HUES48 (cell line): ENCODE data around the gene C1orf167.

Experiments used
- H3K27ac ChIP-seq: one replicate; pipeline ENCODE4 v1.7.0; 2013; ENCODE audit warnings: low read depth, low read length, inconsistent platforms
- H3K27me3 ChIP-seq: 2 replicates; pipeline ENCODE4 v1.6.1; 2013; ENCODE audit warnings: mild to moderate bottlenecking, low read length; ENCODE audit not compliant: control insufficient read depth, insufficient read depth
- H3K36me3 ChIP-seq: 2 replicates; pipeline ENCODE4 v1.6.1; 2013; ENCODE audit warnings: low read length; ENCODE audit not compliant: control insufficient read depth, insufficient read depth
- H3K4me1 ChIP-seq: 2 replicates; pipeline ENCODE4 v1.6.1; 2013; ENCODE audit warnings: mild to moderate bottlenecking, low read length; ENCODE audit not compliant: control insufficient read depth, insufficient read depth
- H3K4me3 ChIP-seq: 2 replicates; pipeline ENCODE4 v1.5.1; 2013; ENCODE audit warnings: mild to moderate bottlenecking, low read depth, low read length
- H3K9ac ChIP-seq: 2 replicates; pipeline ENCODE4 v1.6.1; 2013; ENCODE audit warnings: mild to moderate bottlenecking, low read depth, low read length, moderate library complexity
- H3K9me3 ChIP-seq: 2 replicates; pipeline ENCODE4 v1.6.1; 2013; ENCODE audit warnings: low read length; ENCODE audit not compliant: control insufficient read depth, insufficient read depth

The C1orf167 gene

GRCh38 chr1:11728126-11728806, 33.7 kb upstream of the C1orf167 start:
- Histone ChIP-seq H3K9me3 (no peaks in the 10 kb centered on the region), H3K36me3 (no peaks in the 10 kb centered on the region), H3K27me3 (no peaks in the 10 kb centered on the region), H3K9ac (no peak overlapping the region), H3K4me1 (peaks cover 35% of the 10 kb centered on the region), H3K4me3 (no peak overlapping the region), H3K27ac (no peak overlapping the region)

GRCh38 chr1:11729155-11729497, 32.9 kb upstream of the C1orf167 start:
- Histone ChIP-seq H3K27me3 (no peaks in the 10 kb centered on the region), H3K9me3 (no peaks in the 10 kb centered on the region), H3K9ac (no peak overlapping the region), H3K4me3 (no peak overlapping the region), H3K4me1 (peaks cover 35% of the 10 kb centered on the region), H3K27ac (peak overlapping the region; percentile 3), H3K36me3 (no peaks in the 10 kb centered on the region)

- Histone ChIP-seq H3K4me3 (no peak overlapping the region), H3K9ac (no peak overlapping the region), H3K27me3 (no peaks in the 10 kb centered on the region), H3K4me1 (peaks cover 35% of the 10 kb centered on the region), H3K27ac (peak overlapping the region; percentile 3), H3K9me3 (no peaks in the 10 kb centered on the region), H3K36me3 (no peaks in the 10 kb centered on the region)
These were observed 32.2 kb upstream of the C1orf167 start for GRCh38 chr1:11729498-11730428.

GRCh38 chr1:11730429-11730891, 31.5 kb upstream of the C1orf167 start:
- H3K27me3 ChIP-seq = no peaks in the 10 kb centered on the region
- peaks cover 28% of the 10 kb centered on the region for H3K4me1 ChIP-seq
- H3K9ac ChIP-seq = no peak overlapping the region
- no peak overlapping the region for H3K27ac ChIP-seq
- H3K4me3 ChIP-seq = no peak overlapping the region
- no peaks in the 10 kb centered on the region for H3K36me3 ChIP-seq
- H3K9me3 ChIP-seq = no peaks in the 10 kb centered on the region

GRCh38 chr1:11731691-11732283, 30.2 kb upstream of the C1orf167 start:
- Histone ChIP-seq H3K9me3 (no peaks in the 10 kb centered on the region), H3K27ac (peak overlapping the region; percentile 33), H3K9ac (no peak overlapping the region), H3K36me3 (no peaks in the 10 kb centered on the region), H3K4me1 (peaks cover 27% of the 10 kb centered on the region), H3K4me3 (peak overlapping the region; percentile 7; the same call in 1 of the 2 replicates), H3K27me3 (no peaks in the 10 kb centered on the region)

- H3K9ac ChIP-seq = no peak overlapping the region
- no peak overlapping the region for H3K4me3 ChIP-seq
- H3K4me1 ChIP-seq = peaks cover 40% of the 10 kb centered on the region
- H3K27ac ChIP-seq = no peak overlapping the region
- 0 out of 2 replicates have a peak, but pooled peaks cover 1% of the 10 kb centered on the region for H3K36me3 ChIP-seq
- H3K9me3 ChIP-seq = no peaks in the 10 kb centered on the region
- H3K27me3 ChIP-seq = no peaks in the 10 kb centered on the region
These were observed 28.7 kb upstream of the C1orf167 start for GRCh38 chr1:11733306-11733705.

GRCh38 chr1:11735531-11735853, 26.5 kb upstream of the C1orf167 start:
- Histone ChIP-seq H3K4me3 (peak overlapping the region; percentile 93), H3K9ac (no peak overlapping the region), H3K27ac (no peak overlapping the region)

GRCh38 chr1:11735854-11736745, 25.9 kb upstream of the C1orf167 start, which contains the start of gene AGTRAP:
Gene AGTRAP, plus strand, starts transcription at chr1:11736136. Its CDS starts 73 bp downstream, at chr1:11736209.
- Histone ChIP-seq H3K4me3 (peak within 1 kb of the TSS; percentile 93), H3K27ac (peak within 1 kb of the TSS; percentile 97), H3K36me3 (0 out of 2 replicates have a peak, but pooled peaks cover 9% of the 10 kb centered on the region), H3K4me1 (peaks cover 31% of the 10 kb centered on the region), H3K9me3 (no peaks in the 10 kb centered on the region), H3K9ac (peak within 1 kb of the TSS; percentile 79), H3K27me3 (no peaks in the 10 kb centered on the region)

More at GRCh38 chr1:11735531-11735853, 26.5 kb upstream of the C1orf167 start:
- Histone ChIP-seq H3K9me3 (no peaks in the 10 kb centered on the region), H3K36me3 (0 out of 2 replicates have a peak, but pooled peaks cover 9% of the 10 kb centered on the region), H3K4me1 (peaks cover 31% of the 10 kb centered on the region), H3K27me3 (no peaks in the 10 kb centered on the region)

GRCh38 chr1:11736746-11737639, 25.0 kb upstream of the C1orf167 start:
- Histone ChIP-seq H3K9ac (peak overlapping the region; percentile 79), H3K9me3 (no peaks in the 10 kb centered on the region), H3K36me3 (0 out of 2 replicates have a peak, but pooled peaks cover 9% of the 10 kb centered on the region), H3K27me3 (no peaks in the 10 kb centered on the region), H3K27ac (peak overlapping the region; percentile 97), H3K4me3 (peak overlapping the region; percentile 93), H3K4me1 (peaks cover 24% of the 10 kb centered on the region)
